IgD-negative memory B cell (primary cell): ENCODE measurements around the gene AHCTF1. TPM values are rescaled to one million over a fixed set of nuclear protein-coding genes. Genes with fewer than 3 reads are reported as not detected.
A peak's percentile ranks its signal among the peaks of the same experiment; 100 is the strongest.
"Not testable (repeated sequence)": the region's sequence is repeated elsewhere in the genome, so short reads cannot be mapped to it uniquely, and the experiment has no call there.

Source experiments
- H3K27ac Mint-ChIP-seq, 3 donors: one replicate each; pipeline ENCODE4 v1.8.0; 2020 to 2022; ENCODE audit warnings: mild to moderate bottlenecking in 3 of 3, mixed read lengths in 3 of 3, moderate library complexity in 1 of 3
- H3K27me3 Mint-ChIP-seq: one replicate; pipeline ENCODE4 v1.8.0; 2021; ENCODE audit warnings: mixed read lengths
- H3K36me3 Mint-ChIP-seq: one replicate; pipeline ENCODE4 v1.8.0; 2020; ENCODE audit warnings: mild to moderate bottlenecking, mixed read lengths
- H3K4me1 Mint-ChIP-seq, 3 donors: one replicate each; pipeline ENCODE4 v1.8.0; 2020 to 2022; ENCODE audit warnings: mixed read lengths in 3 of 3, mild to moderate bottlenecking in 1 of 3
- H3K4me3 Mint-ChIP-seq, 4 donors: one replicate each; pipeline ENCODE4 v1.8.0; 2020 to 2022; ENCODE audit warnings: mild to moderate bottlenecking in 4 of 4, mixed read lengths in 4 of 4, moderate library complexity in 3 of 4
- H3K9me3 Mint-ChIP-seq, 3 donors: one replicate each; pipeline ENCODE4 v1.8.0; 2020 to 2021; ENCODE audit warnings: mixed read lengths in 3 of 3, mild to moderate bottlenecking in 1 of 3
- polyA plus RNA-seq: library from polyadenylated mRNA; unstranded; fragments of 300-500 nt; fragmentation: Illumina TruSeq; gene quantifications from one replicate; pipeline ENCODE4 v1.2.3, GENCODE V29; 2021

AHCTF1 gene
- polyA plus RNA-seq, 1 donor from 2014 or later, result 16.0 TPM

GRCh38 chr1:246891105-246891504, 40.6 kb downstream of the AHCTF1 start:
- no peaks in the 10 kb centered on the region for H3K9me3 Mint-ChIP-seq
- H3K4me1 Mint-ChIP-seq, result no peaks in the 10 kb centered on the region
- H3K4me3 Mint-ChIP-seq, result no peak overlapping the region
- no peak overlapping the region for H3K27ac Mint-ChIP-seq
- H3K27me3 Mint-ChIP-seq, result no peaks in the 10 kb centered on the region
- H3K36me3 Mint-ChIP-seq, result peaks cover 16% of the 10 kb centered on the region

GRCh38 chr1:246888522-246888921, 43.2 kb downstream of the AHCTF1 start:
- H3K27me3 Mint-ChIP-seq, result no peaks in the 10 kb centered on the region

GRCh38 chr1:246885389-246885788, 46.4 kb downstream of the AHCTF1 start:
- H3K9me3 Mint-ChIP-seq, H3K4me3 Mint-ChIP-seq, H3K27me3 Mint-ChIP-seq, H3K27ac Mint-ChIP-seq, H3K4me1 Mint-ChIP-seq, H3K36me3 Mint-ChIP-seq: not testable (repeated sequence)

More at GRCh38 chr1:246888522-246888921, 43.2 kb downstream of the AHCTF1 start:
- Mint-ChIP-seq H3K36me3 (peaks cover 8% of the 10 kb centered on the region), H3K27ac (no peak overlapping the region), H3K4me1 (no peaks in the 10 kb centered on the region), H3K4me3 (no peak overlapping the region), H3K9me3 (no peaks in the 10 kb centered on the region)

DNA sequence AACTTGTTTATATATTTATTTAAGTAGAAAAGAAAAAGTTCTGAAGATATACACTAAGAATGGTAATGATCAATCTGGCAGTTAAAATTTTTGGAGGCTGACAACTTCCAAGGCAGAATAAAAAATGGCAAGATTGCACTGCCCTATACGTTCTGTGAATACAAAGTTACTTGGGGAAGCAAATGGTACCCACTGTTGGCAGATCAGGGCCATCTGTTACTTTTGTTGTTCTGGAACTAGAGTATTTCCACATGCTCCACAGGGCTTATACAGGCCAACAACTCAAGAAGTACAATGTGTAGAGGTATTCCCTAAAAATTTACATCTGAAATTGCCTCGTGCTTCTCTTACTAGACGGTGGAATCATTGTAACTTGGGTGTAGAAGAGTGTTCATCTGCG, 53.2 kb downstream of the AHCTF1 start:
- Mint-ChIP-seq H3K27ac (peak overlapping the region in 1 of 3 donors; percentile 31), H3K36me3 (peaks cover 5% of the 10 kb centered on the region), H3K27me3 (no peaks in the 10 kb centered on the region), H3K4me3 (no peak overlapping the region), H3K4me1 (peaks cover 0 to 2% (median 0%) of the 10 kb centered on the region in 3 donors), H3K9me3 (no peaks in the 10 kb centered on the region)

GRCh38 chr1:246876431-246876830, 55.3 kb downstream of the AHCTF1 start:
- peak overlapping the region in 2 of 3 donors; percentile 49 to 73 for H3K27ac Mint-ChIP-seq
- peaks cover 5% of the 10 kb centered on the region for H3K36me3 Mint-ChIP-seq
- H3K27me3 Mint-ChIP-seq, result no peaks in the 10 kb centered on the region
- H3K4me1 Mint-ChIP-seq, result peaks cover 0 to 2% (median 0%) of the 10 kb centered on the region in 3 donors
- no peaks in the 10 kb centered on the region for H3K9me3 Mint-ChIP-seq
- H3K4me3 Mint-ChIP-seq, result no peak overlapping the region

DNA sequence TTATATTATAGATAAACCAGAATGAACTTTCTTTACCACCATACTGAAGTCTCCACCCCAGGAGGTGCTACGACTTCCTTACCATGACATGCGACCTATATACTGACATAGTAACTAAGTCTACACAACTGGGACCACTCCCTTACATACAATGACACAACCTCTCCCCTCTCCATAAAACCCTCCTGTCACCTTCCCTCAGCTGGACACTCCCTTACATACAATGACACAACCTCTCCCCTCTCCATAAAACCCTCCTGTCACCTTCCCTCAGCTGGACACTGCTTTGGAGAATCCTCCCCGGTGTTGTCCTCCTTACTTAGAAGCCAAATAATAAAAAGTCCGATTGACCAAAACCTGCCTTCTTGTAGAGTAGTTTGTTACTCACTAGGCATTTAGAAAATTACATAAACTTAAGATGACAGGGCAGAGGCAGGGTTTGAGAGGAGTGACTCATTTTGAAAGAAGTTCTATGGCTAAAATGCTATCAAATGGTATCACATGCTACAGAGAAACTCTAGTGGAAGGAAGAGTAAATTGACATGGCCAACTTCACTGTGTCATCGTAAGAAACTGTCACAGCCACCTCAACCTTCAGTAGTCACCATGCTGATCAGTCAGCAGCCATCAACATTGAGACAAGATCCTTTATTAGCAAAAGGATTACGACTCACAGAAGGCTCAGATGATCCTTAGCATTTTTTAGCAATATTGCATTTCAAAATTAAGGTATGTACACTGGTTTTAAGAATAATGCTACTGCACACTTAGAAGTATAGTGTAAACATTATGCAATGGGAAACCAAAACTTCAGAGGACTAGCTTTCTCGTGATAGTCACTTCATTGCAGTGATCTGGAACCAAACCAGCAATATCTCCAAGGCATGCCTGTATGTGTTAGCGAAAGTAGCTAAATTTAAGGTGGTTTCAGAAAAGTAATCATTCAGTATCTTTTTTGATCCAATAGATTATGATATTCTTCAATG, 56.4 kb downstream of the AHCTF1 start:
- Mint-ChIP-seq H3K9me3 (no peaks in the 10 kb centered on the region), H3K27me3 (no peaks in the 10 kb centered on the region), H3K4me3 (no peak overlapping the region), H3K4me1 (no peaks in the 10 kb centered on the region), H3K36me3 (peaks cover 5% of the 10 kb centered on the region), H3K27ac (no peak overlapping the region)

GRCh38 chr1:246865921-246866320, 65.8 kb downstream of the AHCTF1 start:
- Mint-ChIP-seq H3K27ac (peak overlapping the region in 1 of 3 donors; percentile 31), H3K4me1 (no peaks in the 10 kb centered on the region), H3K27me3 (no peaks in the 10 kb centered on the region), H3K36me3 (peaks cover 2% of the 10 kb centered on the region), H3K4me3 (no peak overlapping the region), H3K9me3 (no peaks in the 10 kb centered on the region)

- H3K36me3 Mint-ChIP-seq, H3K4me3 Mint-ChIP-seq, H3K27ac Mint-ChIP-seq: not testable (repeated sequence)
These were observed 68.0 kb downstream of the AHCTF1 start for GRCh38 chr1:246863791-246864190.

GRCh38 chr1:246860401-246860800, 71.3 kb downstream of the AHCTF1 start:
- peaks cover 2% of the 10 kb centered on the region for H3K36me3 Mint-ChIP-seq

More at GRCh38 chr1:246863791-246864190, 68.0 kb downstream of the AHCTF1 start:
- not testable (repeated sequence) for H3K27me3 Mint-ChIP-seq, H3K9me3 Mint-ChIP-seq, H3K4me1 Mint-ChIP-seq

DNA sequence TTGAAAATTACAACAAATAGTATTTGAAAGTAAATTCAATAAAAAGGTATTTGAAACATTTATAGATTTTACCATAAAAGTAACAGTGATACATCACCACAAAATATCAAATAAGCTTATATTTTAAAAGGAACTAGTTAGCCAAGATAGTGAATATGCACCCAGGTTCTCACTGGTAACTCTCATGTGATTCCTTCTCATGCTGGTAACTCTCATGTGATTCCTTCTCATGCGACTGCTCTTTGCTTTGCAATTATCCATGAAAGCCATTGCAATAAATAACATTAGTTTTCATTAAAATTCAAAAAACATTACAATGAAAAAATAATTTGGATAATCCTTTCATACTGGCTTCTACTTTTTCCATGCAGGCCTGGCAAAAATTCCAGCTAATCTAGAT, 75.4 kb downstream of the AHCTF1 start:
- no peak overlapping the region for H3K27ac Mint-ChIP-seq
- no peak overlapping the region for H3K4me3 Mint-ChIP-seq
- no peaks in the 10 kb centered on the region for H3K4me1 Mint-ChIP-seq
- H3K36me3 Mint-ChIP-seq, result peaks cover 9% of the 10 kb centered on the region
- H3K9me3 Mint-ChIP-seq, result no peaks in the 10 kb centered on the region
- no peaks in the 10 kb centered on the region for H3K27me3 Mint-ChIP-seq

More at GRCh38 chr1:246860401-246860800, 71.3 kb downstream of the AHCTF1 start:
- H3K4me1 Mint-ChIP-seq, result no peaks in the 10 kb centered on the region
- H3K4me3 Mint-ChIP-seq, result no peak overlapping the region
- no peaks in the 10 kb centered on the region for H3K9me3 Mint-ChIP-seq
- H3K27ac Mint-ChIP-seq, result no peak overlapping the region
- H3K27me3 Mint-ChIP-seq, result no peaks in the 10 kb centered on the region

DNA sequence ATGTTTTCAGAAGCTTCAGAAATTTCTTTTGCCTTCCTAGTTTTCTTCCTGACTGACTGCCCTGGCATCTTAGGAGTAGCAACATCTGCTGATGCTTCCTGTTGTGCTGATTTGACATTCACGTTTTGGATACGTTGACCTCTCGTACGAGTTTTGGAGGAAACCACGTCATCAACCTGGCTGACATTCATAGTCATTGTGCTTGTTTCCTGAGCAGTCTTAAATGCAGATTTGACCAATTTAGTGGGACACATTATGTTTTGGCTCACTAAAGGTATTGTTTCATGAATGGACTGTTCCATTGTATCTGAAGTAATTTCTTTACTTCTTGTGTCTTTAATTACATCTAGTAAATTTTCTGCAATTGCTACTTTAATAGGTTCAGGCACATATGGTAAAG, 81.1 kb downstream of the AHCTF1 start:
- H3K36me3 Mint-ChIP-seq, result peaks cover 14% of the 10 kb centered on the region
- H3K27ac Mint-ChIP-seq, H3K27me3 Mint-ChIP-seq, H3K4me3 Mint-ChIP-seq, H3K4me1 Mint-ChIP-seq, H3K9me3 Mint-ChIP-seq: not testable (repeated sequence)

DNA sequence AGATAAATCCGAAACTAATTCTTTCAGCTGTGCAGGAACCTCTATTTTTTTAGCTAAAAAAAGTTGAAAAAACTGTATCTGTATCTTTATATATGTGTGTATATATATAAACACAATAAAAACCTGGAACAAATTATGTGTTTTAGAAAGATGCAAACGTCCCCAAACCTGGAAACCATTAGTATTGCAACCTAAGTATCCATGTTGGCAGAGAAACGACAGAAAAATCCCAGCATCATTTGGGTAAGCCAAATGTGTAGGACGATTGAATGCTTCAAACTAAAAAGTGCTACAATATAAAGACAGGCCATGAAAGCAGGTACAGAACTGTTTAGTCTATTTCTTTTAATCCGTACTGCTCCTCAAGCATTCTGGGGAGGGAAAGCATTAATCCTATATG, 87.9 kb downstream of the AHCTF1 start:
- Mint-ChIP-seq H3K4me3 (no peak overlapping the region), H3K4me1 (peaks cover 0 to 2% (median 0%) of the 10 kb centered on the region in 3 donors), H3K27ac (no peak overlapping the region), H3K9me3 (no peaks in the 10 kb centered on the region), H3K36me3 (peaks cover 15% of the 10 kb centered on the region), H3K27me3 (no peaks in the 10 kb centered on the region)

DNA sequence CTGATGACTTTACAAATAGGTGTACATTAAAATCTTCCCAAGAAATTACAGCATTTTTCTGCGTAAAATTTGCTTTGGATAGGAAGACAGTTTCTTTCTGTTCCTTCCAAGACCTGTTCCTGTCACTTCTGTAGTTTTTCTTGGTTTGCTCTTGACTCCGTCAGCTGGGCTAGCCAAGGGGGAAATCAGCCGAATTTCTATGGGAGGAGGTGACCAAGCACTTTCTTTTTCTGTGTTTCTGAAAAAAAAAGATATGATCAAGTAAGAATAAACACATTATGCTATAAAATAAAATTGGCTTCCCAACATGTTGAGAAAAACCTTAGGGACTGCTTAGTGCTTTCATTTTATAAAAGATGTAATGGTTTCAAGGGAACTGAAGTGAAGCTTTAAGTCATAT, 91.0 kb downstream of the AHCTF1 start:
- Mint-ChIP-seq H3K36me3 (peaks cover 11% of the 10 kb centered on the region), H3K4me1 (peaks cover 0 to 10% (median 10%) of the 10 kb centered on the region in 3 donors)
- H3K4me3 Mint-ChIP-seq, H3K27me3 Mint-ChIP-seq, H3K9me3 Mint-ChIP-seq, H3K27ac Mint-ChIP-seq: not testable (repeated sequence)

GRCh38 chr1:246838118-246838456, 93.7 kb downstream of the AHCTF1 start:
- Mint-ChIP-seq H3K4me3 (no peak overlapping the region), H3K27ac (no peak overlapping the region), H3K9me3 (no peaks in the 10 kb centered on the region), H3K4me1 (peaks cover 0 to 10% (median 10%) of the 10 kb centered on the region in 3 donors), H3K27me3 (no peaks in the 10 kb centered on the region), H3K36me3 (peaks cover 7% of the 10 kb centered on the region)

- no peaks in the 10 kb centered on the region for H3K9me3 Mint-ChIP-seq
- no peak overlapping the region for H3K27ac Mint-ChIP-seq
- no peak overlapping the region for H3K4me3 Mint-ChIP-seq
- peaks cover 0 to 10% (median 8%) of the 10 kb centered on the region in 3 donors for H3K4me1 Mint-ChIP-seq
- H3K27me3 Mint-ChIP-seq, result no peaks in the 10 kb centered on the region
- H3K36me3 Mint-ChIP-seq, result peaks cover 3% of the 10 kb centered on the region
These were observed 94.2 kb downstream of the AHCTF1 start for GRCh38 chr1:246837418-246838117.
